KMS-11 (cell line): ENCODE measurements around the gene DNAJC18.
"Not testable (repeated sequence)": the region's sequence is repeated elsewhere in the genome, so short reads cannot be mapped to it uniquely, and the experiment has no call there.

Source experiments
- H2AFZ ChIP-seq: fragments of 200-600 bp; sonication (generic); 2 replicates; pipeline ENCODE4 v1.6.1; 2016; ENCODE audit warnings: antibody characterized with exemption, mixed run types, low read depth
- H3K27ac ChIP-seq: fragments of 200-600 bp; sonication (generic); 2 replicates; pipeline ENCODE4 v1.6.1; 2016; ENCODE audit warnings: mild to moderate bottlenecking, mixed run types
- H3K27me3 ChIP-seq: fragments of 200-600 bp; sonication (generic); 2 replicates; pipeline ENCODE4 v1.6.1; 2017; ENCODE audit warnings: mild to moderate bottlenecking, low read depth, mixed run types, moderate library complexity; ENCODE audit not compliant: insufficient read depth
- H3K36me3 ChIP-seq: fragments of 200-600 bp; sonication (generic); 2 replicates; pipeline ENCODE4 v1.6.1; 2017; ENCODE audit warnings: mild to moderate bottlenecking, mixed run types; ENCODE audit not compliant: insufficient read depth
- H3K4me1 ChIP-seq: fragments of 200-600 bp; sonication (generic); 2 replicates; pipeline ENCODE4 v1.6.1; 2016; ENCODE audit warnings: mild to moderate bottlenecking, low read depth, mixed run types; ENCODE audit not compliant: poor library complexity, severe bottlenecking
- H3K4me2 ChIP-seq: fragments of 200-600 bp; sonication (generic); 2 replicates; pipeline ENCODE4 v1.7.0; 2016; ENCODE audit warnings: mild to moderate bottlenecking, mixed run types
- H3K4me3 ChIP-seq: fragments of 200-600 bp; sonication (generic); IDR thresholded peaks from 2 replicates; pipeline ENCODE4 v1.6.1; 2017; ENCODE audit warnings: low read depth, low read length, mixed read lengths; ENCODE audit not compliant: insufficient read depth
- H3K79me2 ChIP-seq: fragments of 200-600 bp; sonication (generic); 2 replicates; pipeline ENCODE4 v1.6.1; 2016; ENCODE audit warnings: low read depth, mixed run types; ENCODE audit not compliant: insufficient read depth
- H3K9ac ChIP-seq: fragments of 200-600 bp; sonication (generic); 2 replicates; pipeline ENCODE4 v1.6.1; 2016; ENCODE audit warnings: mild to moderate bottlenecking, mixed run types
- H4K20me1 ChIP-seq: fragments of 200-600 bp; sonication (generic); 2 replicates; pipeline ENCODE4 v1.6.1; 2016; ENCODE audit warnings: mild to moderate bottlenecking, mixed run types; ENCODE audit not compliant: insufficient read depth
- CTCF ChIP-seq: fragments of 200-600 bp; sonication (generic); conservative IDR thresholded peaks from 2 replicates; pipeline ENCODE4 v1.6.1; 2017; ENCODE audit warnings: low read depth, mild to moderate bottlenecking, antibody characterized with exemption, low read length, moderate library complexity, mixed read lengths

The DNAJC18 gene

DNA sequence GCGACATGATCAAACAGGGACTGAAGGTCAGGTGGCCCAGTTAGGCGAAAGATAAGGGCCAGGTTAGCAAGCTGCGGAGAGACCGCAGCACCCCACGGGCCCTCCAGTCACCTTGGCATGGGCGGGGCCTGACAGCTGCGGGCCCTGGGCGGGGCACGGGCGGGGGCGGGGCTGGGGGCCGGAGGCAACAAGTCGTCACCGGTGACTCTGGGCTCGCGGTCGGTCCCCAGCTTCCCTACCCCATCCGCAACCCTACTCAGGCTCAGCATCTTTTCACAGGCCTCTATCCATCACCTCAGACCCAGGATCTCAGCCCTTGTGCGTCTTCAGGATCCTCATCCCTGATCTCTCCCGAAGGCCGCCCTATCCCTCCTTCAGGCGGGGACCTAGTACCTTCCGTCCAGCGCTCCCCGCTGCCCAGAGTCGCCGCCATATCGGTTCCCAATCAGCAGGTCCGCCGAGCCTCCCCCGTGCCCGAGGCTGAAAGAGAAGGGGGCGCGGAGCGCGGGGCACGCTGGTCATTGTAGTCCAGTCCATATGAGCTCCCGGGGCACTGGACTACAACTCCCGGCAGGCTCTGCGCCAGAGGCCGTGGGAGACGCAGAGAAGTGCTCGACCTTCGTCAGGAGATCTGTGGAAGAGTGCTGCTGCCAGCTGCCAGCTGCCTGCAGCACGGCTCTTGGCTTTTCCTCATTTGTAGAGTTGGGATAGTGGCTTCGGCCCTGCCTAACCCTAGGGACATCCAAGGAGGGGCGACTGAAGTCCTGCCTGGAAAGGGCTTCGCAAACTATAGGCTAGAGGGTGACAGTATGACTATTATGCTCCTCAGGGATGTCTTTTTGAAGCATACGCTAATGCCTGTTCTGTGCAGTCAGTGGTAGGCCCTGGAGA is at the start of gene DNAJC18:
Gene DNAJC18 (minus strand): TSS at position 513 of the 891 bp plus-strand sequence. CDS start 80 bp downstream, at position 433.
- Histone ChIP-seq H2AFZ (peak within 1 kb of the TSS; percentile 97), H3K79me2 (no peaks in the 10 kb centered on the region), H3K27ac (peak within 1 kb of the TSS; percentile 90), H3K4me1 (peaks cover 29% of the 10 kb centered on the region), H4K20me1 (no peaks in the 10 kb centered on the region), H3K4me2 (peak within 1 kb of the TSS; percentile 100), H3K4me3 (no peak within 1 kb of the TSS), H3K27me3 (no peaks in the 10 kb centered on the region), H3K9ac (peak within 1 kb of the TSS; percentile 91), H3K36me3 (no peaks in the 10 kb centered on the region)
- no peak for TF ChIP-seq CTCF

- no peak overlapping the region for H3K27ac ChIP-seq
- no peak overlapping the region for H2AFZ ChIP-seq
- no peak overlapping the region for H3K9ac ChIP-seq
- peaks cover 4% of the 10 kb centered on the region for H3K4me1 ChIP-seq
- no peaks in the 10 kb centered on the region for H3K36me3 ChIP-seq
- TF ChIP-seq CTCF, result no peak
- H3K79me2 ChIP-seq, result no peaks in the 10 kb centered on the region
- H3K4me3 ChIP-seq, result no peak overlapping the region
- H4K20me1 ChIP-seq, result no peaks in the 10 kb centered on the region
- no peak overlapping the region for H3K4me2 ChIP-seq
- no peaks in the 10 kb centered on the region for H3K27me3 ChIP-seq
Measured at GRCh38 chr5:139488260-139488659, 48.9 kb upstream of the DNAJC18 start.

DNA sequence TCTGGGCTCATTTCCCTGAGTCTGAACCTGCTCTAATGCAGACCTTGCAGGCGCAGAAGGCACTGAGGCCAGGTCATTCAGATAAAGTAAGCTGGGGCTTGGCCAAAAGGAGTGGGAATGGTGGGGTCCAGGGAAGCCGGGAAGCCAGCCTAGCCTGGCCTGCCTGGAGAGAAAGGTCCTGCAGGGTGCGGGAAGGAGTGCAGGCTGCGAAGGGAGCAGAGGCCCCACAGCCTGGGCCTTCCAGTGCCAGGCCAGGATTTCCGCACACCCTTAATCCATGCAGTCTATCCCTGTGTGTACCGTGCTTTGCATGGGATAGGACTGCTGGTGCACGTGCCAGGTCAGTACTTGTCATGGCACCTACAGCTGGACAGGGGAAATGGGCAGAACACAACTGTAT is 46.9 kb upstream of the DNAJC18 start:
- no peaks in the 10 kb centered on the region for H3K27me3 ChIP-seq
- no peaks in the 10 kb centered on the region for H3K36me3 ChIP-seq
- H3K9ac ChIP-seq, result no peak overlapping the region
- no peaks in the 10 kb centered on the region for H4K20me1 ChIP-seq
- no peak for TF ChIP-seq CTCF
- no peak overlapping the region for H3K4me2 ChIP-seq
- no peaks in the 10 kb centered on the region for H3K79me2 ChIP-seq
- H3K27ac ChIP-seq, result no peak overlapping the region
- H3K4me3 ChIP-seq, result no peak overlapping the region
- H2AFZ ChIP-seq, result no peak overlapping the region
- H3K4me1 ChIP-seq, result peaks cover 22% of the 10 kb centered on the region

DNA sequence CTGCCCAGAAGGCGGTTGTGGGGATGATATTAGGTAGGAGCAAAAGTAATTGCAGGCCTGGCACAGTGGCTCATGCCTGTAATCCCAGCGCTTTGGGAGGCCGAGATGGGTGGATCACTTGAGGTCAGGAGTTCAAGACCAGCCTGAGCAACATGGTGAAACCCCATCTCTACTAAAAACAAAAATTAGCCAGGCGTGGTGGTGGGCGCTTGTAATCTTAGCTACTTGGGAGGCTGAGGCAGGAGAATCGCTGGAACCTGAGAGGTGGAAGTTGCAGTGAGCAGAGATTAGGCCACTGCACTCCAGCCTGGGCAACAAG is 43.5 kb upstream of the DNAJC18 start:
- H3K4me2 ChIP-seq, result peak overlapping the region; percentile 91
- peak overlapping the region; percentile 94 for H3K27ac ChIP-seq
- H4K20me1 ChIP-seq, H3K36me3 ChIP-seq, H3K4me3 ChIP-seq, H3K27me3 ChIP-seq, H3K79me2 ChIP-seq: not testable (repeated sequence)
- peak overlapping the region; percentile 54 for H3K9ac ChIP-seq
- H3K4me1 ChIP-seq, result peaks cover 27% of the 10 kb centered on the region
- peak overlapping the region; percentile 71 for H2AFZ ChIP-seq
